Suppressor macrophage treated with lipopolysaccharide for 4 hours (primary cell): ENCODE results near the gene PFDN5.
A peak's percentile ranks its signal among the peaks of the same experiment; 100 is the strongest.
"Not testable (repeated sequence)": the region's sequence is repeated elsewhere in the genome, so short reads cannot be mapped to it uniquely, and the experiment has no call there.

Source experiments
- DNase-seq: peaks from one replicate; pipeline ENCODE4 v3.0.0-alpha.2; 2020

The PFDN5 gene

GRCh38 chr12:53287741-53288216 lies 7.6 kb upstream of the PFDN5 start:
- DNase-seq: peak; percentile 67

- DNase-seq: no peak
These were observed 7.0 kb upstream of the PFDN5 start for GRCh38 chr12:53288322-53288721.

- DNase-seq: no peak
These were observed 5.5 kb upstream of the PFDN5 start for GRCh38 chr12:53289891-53290290.

DNA sequence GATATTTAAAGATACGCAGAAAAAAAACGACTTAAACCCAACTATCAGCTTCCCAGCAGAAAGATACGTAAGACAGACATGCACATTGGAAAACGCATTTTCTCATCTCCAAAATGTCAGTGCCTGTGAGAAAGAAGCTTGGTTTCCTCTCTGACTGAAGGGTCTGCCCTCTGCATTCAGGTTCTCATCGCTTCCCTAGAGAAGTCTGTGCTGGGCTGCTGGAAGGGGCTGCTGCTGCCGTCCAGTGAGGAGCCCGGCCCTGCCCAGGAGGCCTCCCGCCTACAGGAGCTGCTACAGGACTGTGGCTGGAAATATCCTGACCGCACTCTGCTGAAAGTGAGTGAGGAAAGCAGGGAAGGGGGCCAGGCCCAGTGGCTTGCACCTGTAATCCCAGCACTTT lies 4.7 kb upstream of the PFDN5 start:
- DNase-seq: no peak

DNA sequence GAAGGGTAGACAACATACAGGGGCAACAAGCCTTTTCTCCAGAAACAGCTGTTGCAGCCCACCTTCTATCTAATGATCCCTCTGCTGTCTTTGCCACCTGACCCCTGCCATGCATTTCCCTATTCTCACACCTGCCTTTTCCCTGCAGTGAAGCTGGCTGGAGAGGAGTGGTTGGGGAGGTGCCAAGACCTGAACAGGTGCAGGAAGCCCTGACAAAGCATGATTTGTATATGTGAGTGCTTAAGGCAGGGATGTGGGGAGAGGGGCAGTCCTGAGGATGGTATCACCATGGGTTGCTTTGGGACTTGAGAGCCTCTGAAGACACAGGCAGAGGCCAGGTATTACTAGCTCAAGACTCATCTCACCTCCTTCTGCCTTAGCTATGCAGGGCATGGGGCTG lies 2.9 kb upstream of the PFDN5 start:
- DNase-seq: no peak

GRCh38 chr12:53295891-53296219 lies 513 bp downstream of the PFDN5 start:
- DNase-seq: no peak

- not testable (repeated sequence) for DNase-seq
These were observed 1.8 kb downstream of the PFDN5 start for GRCh38 chr12:53297106-53297505.

- peak; percentile 91 for DNase-seq
These were observed 2.8 kb downstream of the PFDN5 start for GRCh38 chr12:53298164-53298563.

DNA sequence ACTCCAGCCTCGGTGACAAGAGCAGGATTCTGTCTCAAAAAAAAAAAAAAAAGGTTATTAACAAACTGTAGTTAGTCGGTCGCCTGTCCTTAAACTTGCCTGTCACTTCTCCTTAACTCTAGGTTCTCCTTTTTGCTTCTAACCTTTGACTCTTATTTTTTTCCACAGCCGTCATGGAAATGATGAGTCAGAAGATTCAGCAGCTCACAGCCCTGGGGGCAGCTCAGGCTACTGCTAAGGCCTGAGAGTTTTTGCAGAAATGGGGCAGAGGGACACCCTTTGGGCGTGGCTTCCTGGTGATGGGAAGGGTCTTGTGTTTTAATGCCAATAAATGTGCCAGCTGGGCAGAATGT lies 3.7 kb downstream of the PFDN5 start:
- peak; percentile 95 for DNase-seq

DNA sequence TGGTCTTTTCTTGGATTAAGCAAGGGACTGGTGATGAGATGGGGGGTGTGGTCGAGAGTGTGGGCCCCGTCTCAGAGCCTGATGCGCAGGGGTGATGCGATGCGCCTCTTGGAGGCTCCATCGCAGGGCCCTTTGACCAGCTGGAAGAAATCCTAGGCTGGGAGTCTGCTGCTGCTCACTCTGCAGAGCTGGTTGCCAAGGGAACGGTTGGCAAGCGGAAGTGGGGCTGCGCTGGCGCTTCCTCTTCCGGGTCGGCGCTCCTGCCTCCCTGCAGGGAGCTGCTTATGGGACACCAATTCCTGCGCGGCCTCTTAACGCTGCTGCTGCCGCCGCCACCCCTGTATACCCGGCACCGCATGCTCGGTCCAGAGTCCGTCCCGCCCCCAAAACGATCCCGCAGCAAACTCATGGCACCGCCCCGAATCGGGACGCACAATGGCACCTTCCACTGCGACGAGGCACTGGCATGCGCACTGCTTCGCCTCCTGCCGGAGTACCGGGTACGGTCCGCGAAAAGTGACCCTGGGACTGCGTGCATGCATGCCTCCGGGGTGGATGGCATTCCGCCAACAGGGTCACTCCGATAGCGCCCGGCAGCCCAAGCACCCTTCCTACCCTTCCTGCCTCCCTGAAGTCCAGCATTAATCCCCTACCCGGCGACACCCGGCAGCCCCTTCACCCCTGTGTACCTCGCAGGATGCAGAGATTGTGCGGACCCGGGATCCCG lies 4.3 kb downstream of the PFDN5 start, which contains the start of gene MYG1:
Gene MYG1 (plus strand): TSS at position 242 of the 727 bp plus-strand sequence. CDS start 43 bp downstream, at position 285.
- DNase-seq: peak; percentile 88

DNA sequence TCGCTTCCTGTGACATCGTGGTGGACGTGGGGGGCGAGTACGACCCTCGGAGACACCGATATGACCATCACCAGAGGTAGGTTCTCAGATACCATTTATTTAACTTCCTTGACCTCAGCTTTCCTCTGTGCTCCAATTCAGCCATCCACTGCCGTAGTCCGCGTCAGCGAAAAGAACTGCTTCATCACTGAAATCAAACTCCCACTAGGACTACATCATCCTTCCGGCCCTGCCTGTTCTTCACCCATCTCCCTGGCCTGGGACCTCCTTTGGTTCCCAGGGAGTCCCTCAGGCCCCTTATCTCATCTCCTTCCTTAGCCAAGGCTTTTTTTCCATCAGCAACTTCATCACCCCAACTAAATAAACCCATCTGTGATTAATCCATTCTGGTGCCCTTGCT lies 4.8 kb downstream of the PFDN5 start:
- peak; percentile 68 for DNase-seq

GRCh38 chr12:53302903-53303302 lies 7.6 kb downstream of the PFDN5 start:
- DNase-seq: no peak

- no peak for DNase-seq
These were observed 11.5 kb downstream of the PFDN5 start for GRCh38 chr12:53306826-53307225.

- no peak for DNase-seq
These were observed 12.9 kb downstream of the PFDN5 start for GRCh38 chr12:53308276-53308675.

GRCh38 chr12:53313996-53314395 lies 18.7 kb downstream of the PFDN5 start:
- DNase-seq: no peak

GRCh38 chr12:53320352-53321195 lies 25.2 kb downstream of the PFDN5 start:
- DNase-seq: peak; percentile 28

GRCh38 chr12:53324113-53324778 lies 28.9 kb downstream of the PFDN5 start:
- DNase-seq: peak; percentile 27

DNA sequence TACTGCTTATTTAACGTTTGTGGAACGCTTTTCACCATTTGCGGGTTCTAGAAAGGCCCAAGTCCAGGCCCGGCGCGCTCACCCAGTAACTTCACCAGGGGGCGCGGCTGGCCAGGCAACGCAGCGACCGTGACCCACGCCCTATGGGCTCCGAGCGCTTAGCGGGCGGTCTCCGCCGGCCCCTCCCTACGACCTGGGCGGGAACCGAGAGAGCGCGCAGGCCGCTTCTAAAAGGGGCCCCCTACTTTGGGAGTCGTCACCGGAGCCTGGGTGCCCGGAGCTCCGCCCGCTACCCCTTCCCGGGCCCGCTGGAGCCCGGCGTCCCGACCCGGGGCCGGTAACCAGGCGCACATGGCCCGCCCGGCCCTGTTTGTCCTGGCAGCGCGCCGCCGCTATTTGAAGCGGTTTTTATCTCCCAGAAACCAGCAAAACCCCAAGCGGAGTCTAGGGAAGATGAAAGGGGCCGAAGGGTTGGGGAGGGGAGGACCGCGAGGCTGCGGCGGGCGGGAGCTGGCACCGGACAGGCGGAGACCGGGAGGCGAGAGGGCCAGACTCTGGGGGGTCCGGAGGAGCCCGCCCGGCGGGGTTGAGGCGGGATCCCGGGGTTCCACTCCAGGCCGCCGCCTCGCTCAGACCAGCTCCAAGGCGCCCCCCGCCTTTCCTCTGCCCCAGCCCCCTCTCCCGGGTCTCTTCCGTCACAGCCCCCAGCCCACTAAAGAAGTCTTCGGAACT lies 29.6 kb downstream of the PFDN5 start:
- DNase-seq: peak; percentile 93

DNA sequence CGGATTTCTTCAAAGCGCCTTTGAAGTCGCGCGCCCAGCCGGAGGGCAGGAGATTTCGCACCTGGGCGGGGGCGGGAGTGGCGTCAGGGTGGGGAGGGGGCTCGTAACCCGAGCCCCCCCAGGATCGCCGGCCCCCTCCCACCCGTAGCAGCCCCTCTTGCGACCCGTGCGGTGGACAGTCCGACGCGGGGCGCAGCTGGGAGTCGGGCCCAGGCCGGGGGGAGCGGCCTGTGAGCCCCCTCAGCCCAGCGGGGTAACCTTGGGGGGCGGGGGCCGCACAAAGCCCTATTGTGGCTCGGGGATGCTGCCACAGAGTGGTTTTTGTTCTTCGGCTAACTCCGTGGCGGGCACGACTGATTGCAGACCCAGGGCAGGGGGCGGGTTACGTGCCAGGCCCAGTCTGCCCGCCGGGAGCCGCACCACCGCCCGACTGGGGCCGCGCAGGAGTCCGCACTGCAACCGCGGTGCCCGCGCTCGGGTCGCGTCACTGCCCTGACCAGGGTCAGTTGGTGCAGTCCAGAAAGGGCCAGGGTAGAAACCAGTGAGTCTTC lies 30.2 kb downstream of the PFDN5 start:
- DNase-seq: peak; percentile 35

- no peak for DNase-seq
These were observed 31.3 kb downstream of the PFDN5 start for GRCh38 chr12:53326460-53327185.

GRCh38 chr12:53327435-53328042 lies 32.2 kb downstream of the PFDN5 start:
- peak; percentile 54 for DNase-seq
